Transverse colon (tissue), 4 donors: ENCODE data around the gene PDE9A. TPM values are rescaled to one million over a fixed set of nuclear protein-coding genes. Genes with fewer than 3 reads are reported as not detected.

Experiments used
- DNase-seq: peaks from one replicate; pipeline ENCODE4 v3.0.0-alpha.2; 2019
- H3K27ac ChIP-seq, 4 donors: fragments of 200-600 bp; sonication (generic); 2 replicates each; pipeline ENCODE4 v1.5.1; 2016 to 2018; ENCODE audit warnings: inconsistent platforms in 4 of 4
- H3K27me3 ChIP-seq: fragments of 200-600 bp; sonication (generic); 2 replicates; pipeline ENCODE4 v1.5.1; 2017; ENCODE audit warnings: inconsistent platforms
- H3K36me3 ChIP-seq, 4 donors: fragments of 200-600 bp; sonication (generic); 2 replicates each; pipeline ENCODE4 v1.5.1; 2017 to 2019; ENCODE audit warnings: inconsistent platforms in 4 of 4
- H3K4me1 ChIP-seq, 4 donors: fragments of 200-600 bp; sonication (generic); 2 replicates each; pipeline ENCODE4 v1.5.1; 2017 to 2020; ENCODE audit warnings: inconsistent platforms in 4 of 4
- H3K4me3 ChIP-seq, 4 donors: fragments of 200-600 bp; sonication (generic); 1 replicate in 1 of 4; 2 replicates in 3 of 4; pipeline versions ENCODE4 v1.5.1 to v1.6.1; 2017 to 2019; ENCODE audit warnings: inconsistent platforms in 4 of 4
- H3K9me3 ChIP-seq, 2 donors: fragments of 200-600 bp; sonication (generic); 2 replicates each; pipeline ENCODE4 v1.5.1; 2017 to 2019; ENCODE audit warnings: inconsistent platforms in 2 of 2
- EP300 ChIP-seq: sonication (generic); formaldehyde crosslinking; IDR thresholded peaks from one replicate; pipeline ENCODE4 v1.6.1; 2017; ENCODE audit warnings: antibody characterized with exemption, low read depth
- POLR2A ChIP-seq: fragments of 450-650 bp; IDR thresholded peaks from one replicate; pipeline ENCODE4 v1.6.1; 2016; ENCODE audit warnings: antibody characterized with exemption, mild to moderate bottlenecking, moderate library complexity
- POLR2AphosphoS5 ChIP-seq, 3 donors: sonication (generic); formaldehyde crosslinking; IDR thresholded peaks; one replicate each; pipeline ENCODE4 v1.6.1; 2016; ENCODE audit warnings: antibody characterized with exemption in 3 of 3
- WGBS, 2 donors: methylation state at CpG; one replicate each; pipeline ENCODE4 v1.1.5; 2018; ENCODE audit warnings: low coverage in 1 of 2; 5-methylcytosine and 5-hydroxymethylcytosine counted together
- in situ Hi-C, 4 donors: fragments of 200-750 bp; cut with MboI; loops; one replicate each; pipeline versions ENCODE4 v1.15.0 to v1.15.1; 2017; ENCODE audit warnings: low sequenced_read_pairs in 3 of 4, low pct_ligation_motif_present in 1 of 4, low pct_unique_long_range_greater_than_20kb in 1 of 4
- intact Hi-C: fragments of 100-400 bp; cut with DNase I; formaldehyde crosslinking; loops from one replicate; pipeline ENCODE4 v1.15.1; 2023; ENCODE audit warnings: low total_unique reads
- total RNA-seq, 4 donors: library from RNA; depleted of rRNA; stranded (reverse); fragments of >200 nt; gene quantifications; one replicate each; pipeline ENCODE4 v1.1.0, GENCODE V29; 2016
- TF ChIP-seq, protein P1 (sequence below), 5 experiments: fragments of 200-600 bp in 3 of 5; fragments of 450-650 bp in 2 of 5; sonication (generic) in 3 of 5; IDR thresholded peaks; 1 replicate in 2 of 5; 2 replicates in 3 of 5; pipeline ENCODE4 v1.5.1; 2016 to 2017; ENCODE audit warnings: antibody characterized with exemption in 5 of 5, inconsistent platforms in 3 of 5, mild to moderate bottlenecking in 2 of 5, moderate library complexity in 1 of 5

The PDE9A gene
- total RNA-seq, 4 donors from 2014 or later, result 65.7 to 673 (median 364) TPM

DNA sequence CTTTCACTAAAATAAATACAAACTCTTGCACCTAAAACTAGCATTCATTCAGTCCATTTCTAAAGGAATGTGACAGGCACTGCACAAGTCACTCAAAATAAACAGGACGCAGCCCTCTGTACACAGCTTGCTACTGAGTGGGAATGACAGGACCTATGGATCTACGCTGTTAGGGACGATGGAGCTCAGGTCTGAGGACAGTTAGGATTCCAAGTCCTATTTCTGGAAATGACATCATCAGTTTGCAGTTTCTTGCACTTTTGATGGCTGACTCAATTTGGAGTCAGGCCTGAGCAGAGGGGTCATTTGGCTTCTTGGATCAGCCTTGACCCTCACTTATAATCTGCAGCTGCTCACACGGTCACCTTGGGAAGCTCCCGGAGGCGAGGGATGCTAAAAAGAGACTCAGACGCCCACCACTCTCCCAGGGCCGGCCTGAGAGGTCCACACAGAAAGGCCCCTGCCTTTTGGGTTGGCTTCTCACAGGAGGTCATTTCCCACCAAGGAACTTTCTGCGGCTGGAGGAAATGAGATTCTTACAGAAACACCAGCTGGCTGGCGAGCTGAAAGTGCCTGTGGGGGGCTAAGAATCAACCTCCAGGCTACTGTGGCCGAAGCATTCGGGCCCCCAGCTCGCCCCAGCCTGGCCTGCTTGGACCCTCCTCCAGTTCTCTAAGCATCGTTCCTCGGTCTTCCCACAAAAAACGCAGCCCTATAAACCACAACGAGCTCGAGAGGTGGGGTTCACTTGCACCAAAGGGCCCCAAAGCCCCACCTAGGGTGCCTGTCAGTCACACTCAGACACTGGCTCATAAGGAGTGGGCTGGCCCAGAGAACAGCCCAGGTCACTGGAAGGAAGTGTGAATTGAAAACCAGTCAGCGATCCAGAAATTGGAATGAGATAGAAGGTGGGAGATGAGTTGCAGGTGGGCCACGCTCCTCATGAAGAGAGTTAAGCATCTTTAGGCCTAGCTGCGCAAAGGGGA is 8.9 kb upstream of the PDE9A start:
- H3K4me3 ChIP-seq, result no peak overlapping the region
- H3K36me3 ChIP-seq, result no peaks in the 10 kb centered on the region
- no peaks in the 10 kb centered on the region for H3K9me3 ChIP-seq
- in situ Hi-C loops (no loop called here), intact Hi-C loops (no loop called here)
- TF ChIP-seq EP300 (no peak), POLR2AphosphoS5 (IDR thresholded peaks at IDR 0.05) (no peak), POLR2A (no peak)
- TF ChIP-seq, protein P1, sequence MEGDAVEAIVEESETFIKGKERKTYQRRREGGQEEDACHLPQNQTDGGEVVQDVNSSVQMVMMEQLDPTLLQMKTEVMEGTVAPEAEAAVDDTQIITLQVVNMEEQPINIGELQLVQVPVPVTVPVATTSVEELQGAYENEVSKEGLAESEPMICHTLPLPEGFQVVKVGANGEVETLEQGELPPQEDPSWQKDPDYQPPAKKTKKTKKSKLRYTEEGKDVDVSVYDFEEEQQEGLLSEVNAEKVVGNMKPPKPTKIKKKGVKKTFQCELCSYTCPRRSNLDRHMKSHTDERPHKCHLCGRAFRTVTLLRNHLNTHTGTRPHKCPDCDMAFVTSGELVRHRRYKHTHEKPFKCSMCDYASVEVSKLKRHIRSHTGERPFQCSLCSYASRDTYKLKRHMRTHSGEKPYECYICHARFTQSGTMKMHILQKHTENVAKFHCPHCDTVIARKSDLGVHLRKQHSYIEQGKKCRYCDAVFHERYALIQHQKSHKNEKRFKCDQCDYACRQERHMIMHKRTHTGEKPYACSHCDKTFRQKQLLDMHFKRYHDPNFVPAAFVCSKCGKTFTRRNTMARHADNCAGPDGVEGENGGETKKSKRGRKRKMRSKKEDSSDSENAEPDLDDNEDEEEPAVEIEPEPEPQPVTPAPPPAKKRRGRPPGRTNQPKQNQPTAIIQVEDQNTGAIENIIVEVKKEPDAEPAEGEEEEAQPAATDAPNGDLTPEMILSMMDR (IDR thresholded peaks at IDR 0.05), result no peak
- H3K4me1 ChIP-seq, result peaks cover 10 to 22% (median 18%) of the 10 kb centered on the region in 4 donors
- DNase-seq, result no peak
- H3K27ac ChIP-seq, result no peak overlapping the region
- 71% methylated on average over 1 to 20 of the region's 21 CpGs for WGBS, 2 donors
- H3K27me3 ChIP-seq, result no peaks in the 10 kb centered on the region

DNA sequence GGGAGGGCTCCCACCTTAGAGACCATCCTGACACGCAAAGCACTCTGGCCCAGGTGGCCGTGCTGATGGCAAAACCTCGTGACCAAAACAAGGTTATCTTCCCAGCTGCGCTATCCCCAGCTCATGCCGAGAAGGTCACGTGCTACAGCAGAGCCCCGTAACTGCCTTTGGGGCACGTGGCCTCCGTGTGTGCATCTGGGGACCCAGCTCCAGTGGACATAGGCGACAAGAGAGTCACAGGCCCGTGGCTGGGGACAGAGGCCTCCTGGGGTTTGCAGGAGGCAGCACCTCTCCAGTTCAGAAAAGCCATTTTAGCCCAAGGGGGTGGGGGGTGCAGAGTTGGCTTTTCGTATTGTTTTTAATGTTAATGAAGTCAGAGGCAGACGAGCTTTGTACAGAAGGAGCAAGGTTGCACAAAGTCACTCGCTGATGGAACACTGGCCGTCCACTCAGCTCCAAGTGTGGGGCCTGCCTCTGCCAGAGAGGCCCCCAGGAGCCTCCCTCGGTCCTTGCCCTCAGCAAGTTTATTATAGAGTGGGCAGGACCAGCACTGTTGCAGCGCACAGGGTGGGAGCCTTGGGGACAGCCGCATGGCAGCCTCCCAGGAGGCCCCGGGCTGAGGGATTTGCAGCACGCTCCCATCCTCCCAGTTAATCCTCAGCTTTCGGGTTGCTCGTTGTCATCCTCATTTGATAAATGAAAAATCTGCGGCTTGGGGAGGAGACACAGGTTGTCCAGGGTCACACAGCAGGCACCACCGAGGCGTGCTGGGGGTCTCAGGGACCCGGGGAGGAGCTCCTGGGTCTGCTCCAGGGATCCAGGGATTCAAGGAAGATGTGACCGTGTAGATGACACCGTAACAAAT is 8.0 kb upstream of the PDE9A start:
- no peak for TF ChIP-seq POLR2A
- no peak for TF ChIP-seq EP300
- TF ChIP-seq, protein P1 (IDR thresholded peaks at IDR 0.05), result no peak
- TF ChIP-seq POLR2AphosphoS5 (IDR thresholded peaks at IDR 0.05), result no peak

DNA sequence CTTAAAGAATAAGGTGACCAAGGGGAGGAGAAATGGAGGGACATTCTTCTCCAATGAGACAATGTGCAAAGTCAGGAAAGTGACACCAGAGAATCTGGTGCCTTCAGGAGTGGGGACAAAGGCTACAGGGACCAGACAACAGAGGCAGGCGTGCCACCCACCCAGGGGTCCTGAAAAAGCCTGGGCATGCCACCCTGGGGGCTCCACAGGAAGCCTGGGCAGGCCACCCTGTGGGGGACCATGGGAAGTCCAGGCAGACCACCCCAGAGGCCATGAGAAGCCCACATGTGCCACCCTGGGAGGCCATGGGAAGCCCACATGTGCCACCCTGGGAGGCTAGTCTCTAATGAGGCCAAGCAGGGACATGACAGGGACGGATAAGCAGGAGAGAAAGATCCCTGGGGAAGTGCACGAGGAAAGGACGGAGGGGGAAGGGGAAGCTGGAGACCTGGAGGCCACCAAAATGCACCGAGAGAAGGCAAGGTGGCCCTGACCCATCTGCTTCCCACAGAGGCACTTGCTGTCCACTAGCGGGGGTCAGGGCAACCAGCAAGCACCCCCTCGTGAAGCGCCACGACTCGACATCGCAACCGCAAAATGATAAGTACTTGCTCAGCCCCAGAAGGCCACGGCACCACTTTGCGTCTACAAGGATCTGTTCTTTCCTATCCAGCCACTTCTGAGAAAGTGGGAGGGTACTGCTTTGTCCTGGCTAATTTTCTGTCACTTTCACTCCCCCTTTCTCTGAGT is 7.2 kb upstream of the PDE9A start:
- intact Hi-C loops, result no loop called here

More for the DNA sequence above, 8.0 kb upstream of the PDE9A start:
- Histone ChIP-seq H3K27ac (no peak overlapping the region), H3K36me3 (no peaks in the 10 kb centered on the region), H3K4me3 (no peak overlapping the region), H3K4me1 (peaks cover 2 to 15% (median 11%) of the 10 kb centered on the region in 4 donors), H3K27me3 (no peaks in the 10 kb centered on the region), H3K9me3 (no peaks in the 10 kb centered on the region)
- intact Hi-C loops, result no loop called here
- WGBS, 2 donors, result 89% methylated on average over 27 of the region's 28 CpGs; no CpG with 5 or more reads in 1 of the 2 donors
- in situ Hi-C loops, result no loop called here
- DNase-seq, result no peak

More for the DNA sequence above, 7.2 kb upstream of the PDE9A start:
- in situ Hi-C loops, result no loop called here
- Histone ChIP-seq H3K27me3 (no peaks in the 10 kb centered on the region), H3K9me3 (no peaks in the 10 kb centered on the region), H3K4me3 (no peak overlapping the region), H3K36me3 (no peaks in the 10 kb centered on the region), H3K4me1 (peaks cover 0 to 9% (median 4%) of the 10 kb centered on the region in 4 donors), H3K27ac (no peak overlapping the region)
- 85 to 88% methylated on average over 7 to 14 of the region's 14 CpGs for WGBS, 2 donors
- no peak for DNase-seq
- no peak for TF ChIP-seq POLR2A
- no peak for TF ChIP-seq EP300
- TF ChIP-seq POLR2AphosphoS5 (IDR thresholded peaks at IDR 0.05), result no peak
- TF ChIP-seq, protein P1 (IDR thresholded peaks at IDR 0.05), result no peak
